GM23338 (cell line): ENCODE measurements around the gene TRIO. TPM values are rescaled to one million over a fixed set of nuclear protein-coding genes. Genes with fewer than 3 reads are reported as not detected.

Experiments
- ATAC-seq: fragments of 200-7000 bp; cut with Tn5 transposase; 3 replicates; pipeline ENCODE4 v1.9.1; 2020
- DNase-seq: peaks from one replicate; pipeline ENCODE4 v3.0.0-alpha.2; 2015; ENCODE audit warnings: low spot score
- H2AFZ ChIP-seq: fragments of 200-600 bp; sonication (generic); 2 replicates; pipeline ENCODE4 v1.8.0; 2016; ENCODE audit warnings: antibody characterized with exemption, mild to moderate bottlenecking, moderate library complexity
- H3F3A ChIP-seq: fragments of 200-600 bp; sonication (generic); replicated peaks from 2 replicates; pipeline ENCODE4 v1.8.0; 2017; ENCODE audit warnings: antibody characterized with exemption, mixed run types, low read depth
- H3K27ac ChIP-seq: fragments of 200-600 bp; sonication (generic); 2 replicates; pipeline ENCODE4 v1.6.1; 2016; ENCODE audit warnings: low read depth
- H3K27me3 ChIP-seq: fragments of 200-600 bp; sonication (generic); 2 replicates; pipeline ENCODE4 v1.8.0; 2016; ENCODE audit warnings: mild to moderate bottlenecking, mixed run types, moderate library complexity; ENCODE audit not compliant: insufficient read depth
- H3K36me3 ChIP-seq: fragments of 200-600 bp; sonication (generic); 2 replicates; pipeline ENCODE4 v1.8.0; 2016; ENCODE audit warnings: mild to moderate bottlenecking; ENCODE audit not compliant: insufficient read depth
- H3K4me1 ChIP-seq: fragments of 200-600 bp; sonication (generic); 2 replicates; pipeline ENCODE4 v1.8.0; 2016; ENCODE audit warnings: mild to moderate bottlenecking, moderate library complexity; ENCODE audit not compliant: insufficient read depth
- H3K4me2 ChIP-seq: fragments of 200-600 bp; sonication (generic); 2 replicates; pipeline ENCODE4 v1.7.1; 2017; ENCODE audit warnings: mixed run types
- H3K4me3 ChIP-seq: fragments of 200-600 bp; sonication (generic); 2 replicates; pipeline ENCODE4 v1.6.1; 2016; ENCODE audit warnings: mixed run types
- H3K79me2 ChIP-seq: fragments of 200-600 bp; sonication (generic); replicated peaks from 2 replicates; pipeline ENCODE4 v1.8.0; 2017; ENCODE audit warnings: mild to moderate bottlenecking; ENCODE audit not compliant: insufficient read depth
- H3K9me2 ChIP-seq: fragments of 200-600 bp; sonication (generic); 2 replicates; pipeline ENCODE4 v1.8.0; 2017; ENCODE audit not compliant: insufficient read depth
- H4K20me1 ChIP-seq: fragments of 200-600 bp; sonication (generic); replicated peaks from 2 replicates; pipeline ENCODE4 v1.8.0; 2017; ENCODE audit warnings: mild to moderate bottlenecking; ENCODE audit not compliant: insufficient read depth
- H3K27ac Mint-ChIP-seq: 2 replicates; pipeline ENCODE4 v1.8.0; 2020; ENCODE audit warnings: inconsistent platforms, mild to moderate bottlenecking, moderate library complexity, mixed read lengths
- H3K27me3 Mint-ChIP-seq: 3 replicates; pipeline ENCODE4 v1.8.0; 2022; ENCODE audit warnings: low read depth, mild to moderate bottlenecking, moderate library complexity, mixed read lengths, inconsistent platforms; ENCODE audit not compliant: insufficient read depth, poor library complexity
- H3K36me3 Mint-ChIP-seq: 3 replicates; pipeline ENCODE4 v1.8.0; 2021; ENCODE audit warnings: low read depth, mild to moderate bottlenecking, inconsistent platforms, moderate library complexity, mixed read lengths
- H3K4me1 Mint-ChIP-seq: 3 replicates; pipeline ENCODE4 v1.8.0; 2020; ENCODE audit warnings: mild to moderate bottlenecking, inconsistent platforms, mixed read lengths
- H3K4me3 Mint-ChIP-seq: 3 replicates; pipeline ENCODE4 v1.8.0; 2021; ENCODE audit warnings: moderate library complexity, mild to moderate bottlenecking, inconsistent platforms, mixed read lengths
- H3K9me3 Mint-ChIP-seq: 3 replicates; pipeline ENCODE4 v1.8.0; 2020; ENCODE audit warnings: moderate library complexity, mild to moderate bottlenecking, inconsistent platforms, mixed read lengths
- CREB1 ChIP-seq: fragments of 250-450 bp; sonication (Bioruptor Pico); IDR thresholded peaks from 2 replicates; pipeline ENCODE4 v1.5.0; 2020; ENCODE audit warnings: low read depth, mild to moderate bottlenecking, moderate library complexity
- JUNB ChIP-seq: IDR thresholded peaks from one replicate; pipeline ENCODE4 v1.6.1; 2016; ENCODE audit warnings: antibody characterized with exemption; ENCODE audit not compliant: unreplicated experiment
- NANOG ChIP-seq: IDR thresholded peaks from 2 replicates; pipeline ENCODE4 v1.6.1; 2016; ENCODE audit warnings: antibody characterized with exemption, borderline replicate concordance
- POLR2AphosphoS5 ChIP-seq: IDR thresholded peaks from 2 replicates; pipeline ENCODE4 v1.6.1; 2016; ENCODE audit warnings: antibody characterized with exemption, low read depth
- ZNF331 ChIP-seq: fragments of 250-450 bp; sonication (Bioruptor Pico); IDR thresholded peaks from 2 replicates; pipeline ENCODE4 v1.5.0; 2020; ENCODE audit warnings: low read depth, mild to moderate bottlenecking, moderate library complexity
- polyA plus RNA-seq: library from polyadenylated mRNA; unstranded; fragments of >200 nt; fragmentation: Nextera tagmentation; extraction: Ambion mirVana; gene quantifications from 2 replicates; pipeline ENCODE4 v1.2.1, GENCODE V29; 2016
- total RNA-seq: library from RNA; depleted of rRNA; stranded (reverse); fragments of >200 nt; shearing (Covaris generic); gene quantifications from 2 replicates; pipeline ENCODE4 v1.2.3, GENCODE V29; 2014
- TF ChIP-seq, protein P1 (sequence below): IDR thresholded peaks from one replicate; pipeline ENCODE4 v1.6.1; 2018; ENCODE audit warnings: antibody characterized with exemption; ENCODE audit not compliant: unreplicated experiment
- TF ChIP-seq, protein P2 (sequence below): fragments of 250-450 bp; sonication (Bioruptor Pico); IDR thresholded peaks from 2 replicates; pipeline ENCODE4 v1.5.0; 2020; ENCODE audit warnings: mild to moderate bottlenecking, moderate library complexity
- TF ChIP-seq, protein P3 (sequence below): IDR thresholded peaks from 2 replicates; pipeline ENCODE4 v1.6.1; 2016; ENCODE audit warnings: antibody characterized with exemption

The TRIO gene
- total and polyA plus RNA-seq, 2 experiments from 2014 or later, result 13.8 to 113 TPM

DNA sequence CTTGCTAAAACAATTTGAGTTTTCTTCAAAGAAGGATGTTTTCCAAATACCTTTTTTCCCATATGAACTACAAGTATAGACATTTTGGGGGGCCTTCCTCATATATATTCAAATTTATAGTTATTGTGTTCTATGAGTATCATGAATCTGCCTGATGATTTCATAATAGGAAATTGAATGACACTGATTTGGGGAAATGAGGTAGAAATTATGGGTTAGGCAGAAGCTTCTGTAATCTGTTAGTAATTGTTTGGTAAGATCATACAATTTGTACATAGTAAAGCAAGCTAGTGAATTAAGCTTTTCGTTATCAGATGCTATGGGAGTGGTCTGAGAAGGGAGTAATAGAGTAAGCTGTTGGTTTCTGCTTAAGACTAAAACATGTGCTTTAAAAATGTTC, 98.0 kb downstream of the TRIO start:
- H3K36me3 Mint-ChIP-seq, result no peaks in the 10 kb centered on the region
- peaks cover 5% of the 10 kb centered on the region for H3K27me3 Mint-ChIP-seq
- peaks cover 69% of the 10 kb centered on the region for H3K4me1 ChIP-seq
- H3K4me3 ChIP-seq, result no peak overlapping the region
- H4K20me1 ChIP-seq, result peaks cover 15% of the 10 kb centered on the region; the same call in 1 of the 2 replicates
- no peaks in the 10 kb centered on the region for H3K9me3 Mint-ChIP-seq
- no peaks in the 10 kb centered on the region for H3F3A ChIP-seq
- no peak for ATAC-seq
- DNase-seq, result no peak
- no peak overlapping the region for H3K4me2 ChIP-seq
- no peak overlapping the region for H3K27ac Mint-ChIP-seq
- no peaks in the 10 kb centered on the region for H3K9me2 ChIP-seq
- H3K27ac ChIP-seq, result no peak overlapping the region
- no peak overlapping the region for H2AFZ ChIP-seq
- no peaks in the 10 kb centered on the region for H3K36me3 ChIP-seq
- H3K79me2 ChIP-seq, result peaks cover 98% of the 10 kb centered on the region
- no peaks in the 10 kb centered on the region for H3K27me3 ChIP-seq
- H3K4me3 Mint-ChIP-seq, result no peak overlapping the region
- peaks cover 85% of the 10 kb centered on the region for H3K4me1 Mint-ChIP-seq
- TF ChIP-seq JUNB (no peak), CREB1 (CRISPR knock-in tag) (no peak), POLR2AphosphoS5 (no peak), ZNF331 (CRISPR knock-in tag) (no peak), NANOG (no peak)
- TF ChIP-seq, protein P1, sequence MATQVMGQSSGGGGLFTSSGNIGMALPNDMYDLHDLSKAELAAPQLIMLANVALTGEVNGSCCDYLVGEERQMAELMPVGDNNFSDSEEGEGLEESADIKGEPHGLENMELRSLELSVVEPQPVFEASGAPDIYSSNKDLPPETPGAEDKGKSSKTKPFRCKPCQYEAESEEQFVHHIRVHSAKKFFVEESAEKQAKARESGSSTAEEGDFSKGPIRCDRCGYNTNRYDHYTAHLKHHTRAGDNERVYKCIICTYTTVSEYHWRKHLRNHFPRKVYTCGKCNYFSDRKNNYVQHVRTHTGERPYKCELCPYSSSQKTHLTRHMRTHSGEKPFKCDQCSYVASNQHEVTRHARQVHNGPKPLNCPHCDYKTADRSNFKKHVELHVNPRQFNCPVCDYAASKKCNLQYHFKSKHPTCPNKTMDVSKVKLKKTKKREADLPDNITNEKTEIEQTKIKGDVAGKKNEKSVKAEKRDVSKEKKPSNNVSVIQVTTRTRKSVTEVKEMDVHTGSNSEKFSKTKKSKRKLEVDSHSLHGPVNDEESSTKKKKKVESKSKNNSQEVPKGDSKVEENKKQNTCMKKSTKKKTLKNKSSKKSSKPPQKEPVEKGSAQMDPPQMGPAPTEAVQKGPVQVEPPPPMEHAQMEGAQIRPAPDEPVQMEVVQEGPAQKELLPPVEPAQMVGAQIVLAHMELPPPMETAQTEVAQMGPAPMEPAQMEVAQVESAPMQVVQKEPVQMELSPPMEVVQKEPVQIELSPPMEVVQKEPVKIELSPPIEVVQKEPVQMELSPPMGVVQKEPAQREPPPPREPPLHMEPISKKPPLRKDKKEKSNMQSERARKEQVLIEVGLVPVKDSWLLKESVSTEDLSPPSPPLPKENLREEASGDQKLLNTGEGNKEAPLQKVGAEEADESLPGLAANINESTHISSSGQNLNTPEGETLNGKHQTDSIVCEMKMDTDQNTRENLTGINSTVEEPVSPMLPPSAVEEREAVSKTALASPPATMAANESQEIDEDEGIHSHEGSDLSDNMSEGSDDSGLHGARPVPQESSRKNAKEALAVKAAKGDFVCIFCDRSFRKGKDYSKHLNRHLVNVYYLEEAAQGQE, result no peak
- TF ChIP-seq, protein P2, sequence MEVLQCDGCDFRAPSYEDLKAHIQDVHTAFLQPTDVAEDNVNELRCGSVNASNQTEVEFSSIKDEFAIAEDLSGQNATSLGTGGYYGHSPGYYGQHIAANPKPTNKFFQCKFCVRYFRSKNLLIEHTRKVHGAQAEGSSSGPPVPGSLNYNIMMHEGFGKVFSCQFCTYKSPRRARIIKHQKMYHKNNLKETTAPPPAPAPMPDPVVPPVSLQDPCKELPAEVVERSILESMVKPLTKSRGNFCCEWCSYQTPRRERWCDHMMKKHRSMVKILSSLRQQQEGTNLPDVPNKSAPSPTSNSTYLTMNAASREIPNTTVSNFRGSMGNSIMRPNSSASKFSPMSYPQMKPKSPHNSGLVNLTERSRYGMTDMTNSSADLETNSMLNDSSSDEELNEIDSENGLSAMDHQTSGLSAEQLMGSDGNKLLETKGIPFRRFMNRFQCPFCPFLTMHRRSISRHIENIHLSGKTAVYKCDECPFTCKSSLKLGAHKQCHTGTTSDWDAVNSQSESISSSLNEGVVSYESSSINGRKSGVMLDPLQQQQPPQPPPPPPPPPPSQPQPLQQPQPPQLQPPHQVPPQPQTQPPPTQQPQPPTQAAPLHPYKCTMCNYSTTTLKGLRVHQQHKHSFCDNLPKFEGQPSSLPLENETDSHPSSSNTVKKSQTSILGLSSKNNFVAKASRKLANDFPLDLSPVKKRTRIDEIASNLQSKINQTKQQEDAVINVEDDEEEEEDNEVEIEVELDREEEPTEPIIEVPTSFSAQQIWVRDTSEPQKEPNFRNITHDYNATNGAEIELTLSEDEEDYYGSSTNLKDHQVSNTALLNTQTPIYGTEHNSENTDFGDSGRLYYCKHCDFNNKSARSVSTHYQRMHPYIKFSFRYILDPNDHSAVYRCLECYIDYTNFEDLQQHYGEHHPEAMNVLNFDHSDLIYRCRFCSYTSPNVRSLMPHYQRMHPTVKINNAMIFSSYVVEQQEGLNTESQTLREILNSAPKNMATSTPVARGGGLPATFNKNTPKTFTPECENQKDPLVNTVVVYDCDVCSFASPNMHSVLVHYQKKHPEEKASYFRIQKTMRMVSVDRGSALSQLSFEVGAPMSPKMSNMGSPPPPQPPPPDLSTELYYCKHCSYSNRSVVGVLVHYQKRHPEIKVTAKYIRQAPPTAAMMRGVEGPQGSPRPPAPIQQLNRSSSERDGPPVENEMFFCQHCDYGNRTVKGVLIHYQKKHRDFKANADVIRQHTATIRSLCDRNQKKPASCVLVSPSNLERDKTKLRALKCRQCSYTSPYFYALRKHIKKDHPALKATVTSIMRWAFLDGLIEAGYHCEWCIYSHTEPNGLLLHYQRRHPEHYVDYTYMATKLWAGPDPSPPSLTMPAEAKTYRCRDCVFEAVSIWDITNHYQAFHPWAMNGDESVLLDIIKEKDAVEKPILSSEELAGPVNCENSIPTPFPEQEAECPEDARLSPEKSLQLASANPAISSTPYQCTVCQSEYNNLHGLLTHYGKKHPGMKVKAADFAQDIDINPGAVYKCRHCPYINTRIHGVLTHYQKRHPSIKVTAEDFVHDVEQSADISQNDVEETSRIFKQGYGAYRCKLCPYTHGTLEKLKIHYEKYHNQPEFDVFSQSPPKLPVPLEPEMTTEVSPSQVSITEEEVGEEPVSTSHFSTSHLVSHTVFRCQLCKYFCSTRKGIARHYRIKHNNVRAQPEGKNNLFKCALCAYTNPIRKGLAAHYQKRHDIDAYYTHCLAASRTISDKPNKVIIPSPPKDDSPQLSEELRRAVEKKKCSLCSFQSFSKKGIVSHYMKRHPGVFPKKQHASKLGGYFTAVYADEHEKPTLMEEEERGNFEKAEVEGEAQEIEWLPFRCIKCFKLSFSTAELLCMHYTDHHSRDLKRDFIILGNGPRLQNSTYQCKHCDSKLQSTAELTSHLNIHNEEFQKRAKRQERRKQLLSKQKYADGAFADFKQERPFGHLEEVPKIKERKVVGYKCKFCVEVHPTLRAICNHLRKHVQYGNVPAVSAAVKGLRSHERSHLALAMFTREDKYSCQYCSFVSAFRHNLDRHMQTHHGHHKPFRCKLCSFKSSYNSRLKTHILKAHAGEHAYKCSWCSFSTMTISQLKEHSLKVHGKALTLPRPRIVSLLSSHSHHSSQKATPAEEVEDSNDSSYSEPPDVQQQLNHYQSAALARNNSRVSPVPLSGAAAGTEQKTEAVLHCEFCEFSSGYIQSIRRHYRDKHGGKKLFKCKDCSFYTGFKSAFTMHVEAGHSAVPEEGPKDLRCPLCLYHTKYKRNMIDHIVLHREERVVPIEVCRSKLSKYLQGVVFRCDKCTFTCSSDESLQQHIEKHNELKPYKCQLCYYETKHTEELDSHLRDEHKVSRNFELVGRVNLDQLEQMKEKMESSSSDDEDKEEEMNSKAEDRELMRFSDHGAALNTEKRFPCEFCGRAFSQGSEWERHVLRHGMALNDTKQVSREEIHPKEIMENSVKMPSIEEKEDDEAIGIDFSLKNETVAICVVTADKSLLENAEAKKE (CRISPR knock-in tag), result no peak
- TF ChIP-seq, protein P3, sequence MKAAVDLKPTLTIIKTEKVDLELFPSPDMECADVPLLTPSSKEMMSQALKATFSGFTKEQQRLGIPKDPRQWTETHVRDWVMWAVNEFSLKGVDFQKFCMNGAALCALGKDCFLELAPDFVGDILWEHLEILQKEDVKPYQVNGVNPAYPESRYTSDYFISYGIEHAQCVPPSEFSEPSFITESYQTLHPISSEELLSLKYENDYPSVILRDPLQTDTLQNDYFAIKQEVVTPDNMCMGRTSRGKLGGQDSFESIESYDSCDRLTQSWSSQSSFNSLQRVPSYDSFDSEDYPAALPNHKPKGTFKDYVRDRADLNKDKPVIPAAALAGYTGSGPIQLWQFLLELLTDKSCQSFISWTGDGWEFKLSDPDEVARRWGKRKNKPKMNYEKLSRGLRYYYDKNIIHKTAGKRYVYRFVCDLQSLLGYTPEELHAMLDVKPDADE, result no peak
